RWPE1 (cell line): Measurements from ENCODE around the gene ATP11A.

Experiments
- CTCF ChIA-PET: fragments of 350-600 bp; sonication (Branson Sonifier 250); formaldehyde crosslinking; extraction: SDS; loops from one replicate; lab custom pipeline; 2021; lab: Yijun Ruan, JAX
- POLR2A ChIA-PET: fragments of 400-600 bp; formaldehyde crosslinking; extraction: SDS; loops from one replicate; lab custom pipeline; 2020; ENCODE audit warnings: antibody characterized with exemption; ENCODE audit not compliant: low non-redundant PET; lab: Yijun Ruan, JAX
- DNase-seq: peaks from one replicate; pipeline ENCODE4 v3.0.0; 2012; ENCODE audit warnings: low spot score
- H3K27ac ChIP-seq: fragments of 450-650 bp; 2 replicates; pipeline ENCODE4 v1.5.1; 2017
- TF ChIP-seq, protein P1 (sequence below): fragments of 450-650 bp; conservative IDR thresholded peaks from 2 replicates; pipeline ENCODE4 v1.5.1; 2017; ENCODE audit warnings: low read depth, mild to moderate bottlenecking

ATP11A gene

DNA sequence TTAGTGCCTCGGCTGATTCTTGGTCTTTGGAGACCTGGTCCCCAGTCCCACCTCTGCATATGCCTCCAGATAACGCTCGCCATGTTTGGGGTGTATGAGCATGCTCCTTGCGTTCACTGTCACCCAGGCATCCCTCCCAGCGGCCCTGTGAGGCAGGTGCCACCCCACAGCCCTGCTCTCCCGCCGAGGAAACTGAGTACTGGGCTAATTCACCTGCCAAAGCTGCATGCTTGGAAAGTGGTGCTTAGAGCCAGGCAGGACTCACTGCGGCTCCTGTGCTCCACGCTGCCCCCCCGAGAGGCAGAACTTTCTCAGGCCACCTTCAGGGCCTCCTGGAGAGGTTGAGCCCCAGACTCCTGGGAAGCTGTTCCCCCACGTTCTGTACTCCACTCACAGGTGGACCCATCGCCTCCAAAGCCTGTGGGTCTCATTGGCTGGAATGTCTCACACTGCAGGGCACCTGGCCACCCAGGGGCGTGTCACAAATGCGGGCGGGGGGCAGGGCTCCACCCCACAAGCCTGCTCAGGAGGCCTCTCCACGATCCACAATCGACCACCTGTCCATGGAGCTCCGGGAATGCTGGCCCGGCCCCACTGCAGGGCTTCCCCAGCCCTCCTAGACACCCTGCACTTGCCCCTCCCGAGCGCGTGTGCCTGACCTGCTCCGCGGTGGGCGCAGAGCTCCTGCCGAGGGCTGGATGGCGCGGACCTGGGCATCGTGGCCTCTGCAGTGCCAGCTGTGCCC is 64.6 kb downstream of the ATP11A start:
- DNase-seq, result no peak
- TF ChIP-seq, protein P1, sequence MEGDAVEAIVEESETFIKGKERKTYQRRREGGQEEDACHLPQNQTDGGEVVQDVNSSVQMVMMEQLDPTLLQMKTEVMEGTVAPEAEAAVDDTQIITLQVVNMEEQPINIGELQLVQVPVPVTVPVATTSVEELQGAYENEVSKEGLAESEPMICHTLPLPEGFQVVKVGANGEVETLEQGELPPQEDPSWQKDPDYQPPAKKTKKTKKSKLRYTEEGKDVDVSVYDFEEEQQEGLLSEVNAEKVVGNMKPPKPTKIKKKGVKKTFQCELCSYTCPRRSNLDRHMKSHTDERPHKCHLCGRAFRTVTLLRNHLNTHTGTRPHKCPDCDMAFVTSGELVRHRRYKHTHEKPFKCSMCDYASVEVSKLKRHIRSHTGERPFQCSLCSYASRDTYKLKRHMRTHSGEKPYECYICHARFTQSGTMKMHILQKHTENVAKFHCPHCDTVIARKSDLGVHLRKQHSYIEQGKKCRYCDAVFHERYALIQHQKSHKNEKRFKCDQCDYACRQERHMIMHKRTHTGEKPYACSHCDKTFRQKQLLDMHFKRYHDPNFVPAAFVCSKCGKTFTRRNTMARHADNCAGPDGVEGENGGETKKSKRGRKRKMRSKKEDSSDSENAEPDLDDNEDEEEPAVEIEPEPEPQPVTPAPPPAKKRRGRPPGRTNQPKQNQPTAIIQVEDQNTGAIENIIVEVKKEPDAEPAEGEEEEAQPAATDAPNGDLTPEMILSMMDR, result no peak
- ChIA-PET POLR2A (no interaction called here), CTCF (no interaction called here)
- H3K27ac ChIP-seq, result no peak overlapping the region

DNA sequence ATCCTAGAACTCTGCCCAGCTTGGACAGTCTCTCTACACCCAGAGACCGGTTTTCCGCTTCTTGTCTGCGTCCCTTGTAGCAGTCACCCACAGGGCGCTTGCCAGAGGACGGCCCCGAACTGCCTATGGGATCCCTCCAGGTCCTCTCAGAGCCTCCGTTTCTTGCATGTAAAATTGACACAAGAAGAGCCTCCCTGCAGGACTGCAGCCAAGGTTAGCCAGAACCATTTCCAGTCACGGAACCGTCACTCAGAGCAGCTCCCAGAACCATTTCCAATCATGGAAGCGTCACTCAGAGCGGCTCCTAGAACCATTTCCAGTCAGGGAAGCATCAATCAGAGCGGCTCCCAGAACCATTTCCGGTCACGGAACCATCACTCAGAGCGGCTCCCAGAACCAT is 65.5 kb downstream of the ATP11A start:
- no peak for DNase-seq
- POLR2A ChIA-PET, result no interaction called here
- H3K27ac ChIP-seq, result no peak overlapping the region
- CTCF ChIA-PET, result no interaction called here
- TF ChIP-seq, protein P1, result no peak

DNA sequence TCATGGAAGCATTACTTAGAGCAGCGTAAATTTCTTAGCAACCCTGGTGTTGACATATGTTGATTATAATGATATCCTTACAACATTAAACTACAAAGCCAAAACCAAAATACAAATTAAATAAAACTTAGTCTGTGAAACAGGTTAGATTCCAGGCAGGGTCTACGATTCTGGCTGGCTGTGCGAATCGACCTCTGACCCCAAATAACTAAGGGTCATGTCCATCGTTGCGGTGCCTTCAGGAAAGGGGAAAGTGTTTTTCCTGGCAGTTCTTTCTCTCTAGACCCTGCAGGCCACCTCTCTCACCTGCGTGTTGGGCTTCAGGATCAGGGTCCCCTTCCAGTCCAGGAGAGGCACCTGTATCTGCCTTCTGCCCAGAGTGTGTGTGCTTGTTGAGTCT is 66.2 kb downstream of the ATP11A start:
- TF ChIP-seq, protein P1, result no peak
- ChIA-PET CTCF (no interaction called here), POLR2A (no interaction called here)
- H3K27ac ChIP-seq, result no peak overlapping the region
- DNase-seq, result no peak

DNA sequence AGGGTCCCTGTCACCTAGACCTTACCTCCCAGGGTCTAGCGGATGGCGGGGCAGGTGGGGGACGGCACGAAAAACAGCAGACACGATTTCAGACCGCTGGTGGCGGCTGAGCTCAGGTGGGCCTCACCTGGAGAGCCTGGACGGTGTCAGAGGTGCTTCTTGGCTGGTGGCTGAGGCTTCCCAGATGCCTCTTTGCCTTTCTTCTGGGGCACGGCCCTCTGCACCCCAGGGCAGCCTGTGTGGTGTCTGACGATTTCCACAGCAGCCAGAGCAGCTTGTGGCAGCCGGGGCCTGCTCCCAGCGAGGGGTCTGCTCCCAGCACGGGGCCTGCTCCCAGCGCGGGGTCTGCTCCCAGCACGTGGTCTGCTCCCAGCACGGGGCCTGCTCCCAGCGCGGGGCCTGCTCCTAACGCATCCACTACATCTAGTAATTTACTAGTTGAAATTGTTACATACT is 66.7 kb downstream of the ATP11A start:
- CTCF ChIA-PET, result no interaction called here
- DNase-seq, result no peak
- POLR2A ChIA-PET, result no interaction called here
- no peak overlapping the region for H3K27ac ChIP-seq
- TF ChIP-seq, protein P1, result no peak

DNA sequence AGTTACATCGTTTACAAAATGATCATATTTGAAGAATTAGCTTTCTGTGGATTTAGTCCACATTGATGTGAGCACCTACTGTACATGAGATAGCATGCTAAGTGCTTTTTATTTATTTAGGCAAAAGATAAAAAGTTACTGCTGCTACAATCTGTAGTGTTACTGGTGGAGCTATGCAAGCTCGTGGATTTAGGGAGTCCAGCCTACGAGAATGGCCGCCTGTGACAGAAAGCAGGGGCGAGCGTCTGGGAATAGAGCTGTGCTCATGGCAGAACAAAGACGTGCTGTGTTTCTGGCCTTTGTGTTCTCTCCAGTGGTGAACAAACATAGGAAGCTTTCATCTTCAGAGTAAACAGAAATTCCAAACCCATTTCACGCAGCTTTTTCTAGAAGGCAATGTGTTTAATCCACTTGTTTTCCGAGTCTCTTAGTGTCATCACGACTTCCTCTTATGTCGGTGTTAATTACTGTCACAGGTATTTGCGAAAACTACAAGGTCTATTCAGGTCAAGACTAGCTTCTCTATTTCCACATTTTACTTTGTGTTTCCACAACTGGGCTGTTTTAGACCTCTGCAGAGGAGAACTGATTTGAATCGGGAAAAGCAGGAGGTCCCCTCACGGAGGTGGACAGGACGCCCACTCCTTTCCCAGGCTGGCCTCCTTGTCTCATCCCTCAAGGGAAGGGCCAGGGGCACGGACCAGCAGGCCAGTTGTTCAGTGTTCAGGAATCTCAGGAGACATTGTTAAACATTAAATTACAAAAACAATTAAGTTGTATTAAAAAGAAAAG is 67.3 kb downstream of the ATP11A start:
- TF ChIP-seq, protein P1, result no peak
- DNase-seq, result no peak
- ChIA-PET CTCF (no interaction called here), POLR2A (no interaction called here)
- no peak overlapping the region for H3K27ac ChIP-seq

DNA sequence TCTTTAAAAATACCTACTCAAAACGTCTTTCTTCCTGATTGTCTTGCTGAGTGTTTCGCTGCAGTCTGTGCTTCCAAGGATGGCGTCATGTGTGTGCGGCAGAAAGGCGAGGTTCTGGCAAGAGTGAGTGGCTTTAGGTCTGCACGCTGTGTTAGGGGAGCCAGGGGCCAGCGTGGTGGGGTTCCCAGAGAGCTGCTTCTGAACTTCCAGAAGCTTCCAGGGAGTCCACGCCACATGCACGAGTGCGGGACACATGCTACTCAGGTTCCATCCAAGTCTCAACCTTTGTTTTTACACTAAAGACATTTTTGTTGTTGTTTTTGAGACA is 67.9 kb downstream of the ATP11A start:
- ChIA-PET CTCF (no interaction called here), POLR2A (no interaction called here)
- TF ChIP-seq, protein P1, result no peak
- no peak overlapping the region for H3K27ac ChIP-seq
- no peak for DNase-seq
